Endothelial cell of umbilical vein (primary cell): Measurements from ENCODE around the gene SRBD1. TPM values are rescaled to one million over a fixed set of nuclear protein-coding genes. Genes with fewer than 3 reads are reported as not detected.

Experiments used
- BruUV-seq: library from RNA; stranded (reverse); fragments of 400-500 nt; replicated peaks from 2 replicates; lab custom pipeline; 2021; lab: Mats Ljungman, UMichigan
- CTCF ChIA-PET: fragments of 300-600, 350-600 bp; sonication (Branson Sonifier 250); formaldehyde crosslinking; loops from one replicate; lab custom pipeline; 2021; ENCODE audit warnings: antibody characterized with exemption, inconsistent platforms; lab: Charles Lee
- POLR2A ChIA-PET: fragments of 300-600, 350-600 bp; sonication (Branson Sonifier 250); formaldehyde crosslinking; loops from one replicate; lab custom pipeline; 2021; ENCODE audit warnings: antibody characterized with exemption, inconsistent platforms; lab: Charles Lee
- DNase-seq: peaks from one replicate; pipeline ENCODE4 v3.0.0-alpha.2; 2011; ENCODE audit warnings: low read depth, low spot score
- FAIRE-seq: peaks from 2 replicates; lab custom pipeline; 2011; peaks lifted over from hg19 to GRCh38; lab: Jason Lieb, UNC
- H2AFZ ChIP-seq: 2 replicates; pipeline ENCODE4 v1.6.0; 2012; ENCODE audit warnings: low read depth, low read length, control low read depth, inconsistent platforms
- H3K27ac ChIP-seq: 2 replicates; pipeline ENCODE4 v1.5.1; 2011; ENCODE audit warnings: low read depth, mild to moderate bottlenecking, control low read depth, low read length, moderate library complexity; ENCODE audit not compliant: insufficient read depth
- H3K27me3 ChIP-seq, 2 experiments: 2 replicates each; pipeline versions ENCODE4 v1.6.0 to v1.6.1; 2011; ENCODE audit warnings: low read length in 2 of 2, mixed read lengths in 1 of 2; ENCODE audit not compliant: control insufficient read depth in 2 of 2, insufficient read depth in 2 of 2
- H3K36me3 ChIP-seq, 2 experiments: 2 replicates in 1 of 2; 3 replicates in 1 of 2; pipeline ENCODE4 v1.5.1; 2011; ENCODE audit warnings: low read length in 2 of 2, mild to moderate bottlenecking in 1 of 2, moderate library complexity in 1 of 2; ENCODE audit not compliant: control insufficient read depth in 2 of 2, insufficient read depth in 2 of 2; ENCODE audit errors: extremely low read depth in 1 of 2
- H3K4me1 ChIP-seq: 3 replicates; pipeline ENCODE4 v1.5.1; 2011; ENCODE audit warnings: mild to moderate bottlenecking, low read length; ENCODE audit not compliant: control insufficient read depth, insufficient read depth; ENCODE audit errors: extremely low read depth
- H3K4me2 ChIP-seq: 2 replicates; pipeline ENCODE4 v1.6.1; 2011; ENCODE audit warnings: low read length, control low read depth, mixed read lengths; ENCODE audit not compliant: insufficient read depth
- H3K4me3 ChIP-seq, 3 experiments: fragments of 200-600 bp in 1 of 3; sonication (generic), shearing (Covaris generic) in 1 of 3; replicated peaks in 1 of 3; 2 replicates each; pipeline ENCODE4 v1.5.1; 2011 to 2016; ENCODE audit warnings: control low read depth in 3 of 3, low read length in 3 of 3, mild to moderate bottlenecking in 2 of 3, inconsistent platforms in 1 of 3, low read depth in 1 of 3, moderate library complexity in 1 of 3; ENCODE audit not compliant: insufficient read depth in 1 of 3
- H3K79me2 ChIP-seq: 2 replicates; pipeline ENCODE4 v1.6.0; 2012; ENCODE audit warnings: low read length, inconsistent platforms; ENCODE audit not compliant: control insufficient read depth, insufficient read depth
- H3K9ac ChIP-seq: replicated peaks from 2 replicates; pipeline ENCODE3; 2011; ENCODE audit warnings: low read length, control low read depth; ENCODE audit not compliant: insufficient read depth; ENCODE audit errors: extremely low read depth
- H3K9me1 ChIP-seq: replicated peaks from 3 replicates; pipeline ENCODE4 v1.6.0; 2011; ENCODE audit warnings: mild to moderate bottlenecking, low read length; ENCODE audit not compliant: control insufficient read depth, insufficient read depth; ENCODE audit errors: extremely low read depth
- H3K9me3 ChIP-seq: replicated peaks from 2 replicates; pipeline ENCODE4 v1.5.1; 2012; ENCODE audit warnings: low read length, inconsistent platforms; ENCODE audit not compliant: control insufficient read depth, insufficient read depth
- H4K20me1 ChIP-seq: replicated peaks from 2 replicates; pipeline ENCODE3; 2011; ENCODE audit warnings: mild to moderate bottlenecking, low read length; ENCODE audit not compliant: control insufficient read depth, insufficient read depth; ENCODE audit errors: extremely low read depth
- EZH2 ChIP-seq: IDR thresholded peaks from 2 replicates; pipeline ENCODE4 v1.6.1; 2012; ENCODE audit warnings: borderline replicate concordance, low read depth, mild to moderate bottlenecking, moderate library complexity, low read length, inconsistent platforms; ENCODE audit not compliant: severe bottlenecking
- FOS ChIP-seq: IDR thresholded peaks from 2 replicates; pipeline ENCODE4 v1.6.1; 2011; ENCODE audit warnings: mild to moderate bottlenecking, low read length, moderate library complexity, borderline replicate concordance; ENCODE audit not compliant: insufficient read depth
- GATA2 ChIP-seq: IDR thresholded peaks from 2 replicates; pipeline ENCODE4 v1.7.0; 2011; ENCODE audit warnings: low read depth, mild to moderate bottlenecking, moderate library complexity, mixed read lengths, low read length; ENCODE audit not compliant: insufficient read length, insufficient read depth
- JUN ChIP-seq: IDR thresholded peaks from 2 replicates; pipeline ENCODE4 v1.6.1; 2011; ENCODE audit warnings: borderline replicate concordance, low read depth; ENCODE audit not compliant: insufficient read length, insufficient read depth
- MYC ChIP-seq: IDR thresholded peaks from one replicate; pipeline ENCODE4 v1.6.1; 2011; ENCODE audit warnings: mild to moderate bottlenecking, low read depth, low read length
- POLR2A ChIP-seq: IDR thresholded peaks from 2 replicates; pipeline ENCODE4 v1.6.1; 2012; ENCODE audit warnings: low read depth, mild to moderate bottlenecking, control low read depth, low read length
- POLR2AphosphoS5 ChIP-seq: IDR thresholded peaks from 2 replicates; pipeline ENCODE4 v1.6.1; 2012; ENCODE audit warnings: low read depth, mild to moderate bottlenecking, control low read depth, low read length, moderate library complexity; ENCODE audit not compliant: insufficient read depth
- dilution Hi-C: fragments of 300-500 bp; cut with MboI; formaldehyde crosslinking; loops from one replicate; pipeline ENCODE4 v1.15.0; 2019; ENCODE audit warnings: low sequenced_read_pairs; ENCODE audit not compliant: extremely low pct_ligation_motif_present
- intact Hi-C: fragments of 100-400 bp; cut with micrococcal nuclease; formaldehyde crosslinking; loops from one replicate; pipeline ENCODE4 v1.10.0; 2022
- polyA plus RNA-seq, 4 experiments: library from polyadenylated mRNA; depleted of rRNA in 3 of 4; stranded (reverse) in 3 of 4; unstranded in 1 of 4; fragments of >200 nt; gene quantifications; 2 replicates each; pipeline versions ENCODE4 v1.2.1 to v1.2.3, GENCODE V29; 2011 to 2012; ENCODE audit warnings: missing spikeins in 1 of 4
- total RNA-seq: library from RNA; stranded (reverse); gene quantifications from 2 replicates; pipeline ENCODE4 v1.2.3, GENCODE V29; 2021
- TF ChIP-seq, protein P1 (sequence below), 2 donors: IDR thresholded peaks; 1 replicate in 1 of 2; 2 replicates in 1 of 2; pipeline ENCODE4 v1.5.1; 2011; ENCODE audit warnings: low read length in 2 of 2, mild to moderate bottlenecking in 2 of 2, moderate library complexity in 2 of 2, control low read depth in 1 of 2, inconsistent platforms in 1 of 2, low read depth in 1 of 2; ENCODE audit not compliant: insufficient read depth in 1 of 2; ENCODE audit errors: extremely low read depth in 1 of 2
- TF ChIP-seq, protein P2 (sequence below): IDR thresholded peaks from 2 replicates; pipeline ENCODE4 v1.6.1; 2011; ENCODE audit not compliant: insufficient read depth, insufficient read length

Gene SRBD1
- total and polyA plus RNA-seq, 2 donors (not counting 3 experiments of a cell fraction or from before 2014, with no cell fraction given) = 3.7 to 12.5 TPM

DNA sequence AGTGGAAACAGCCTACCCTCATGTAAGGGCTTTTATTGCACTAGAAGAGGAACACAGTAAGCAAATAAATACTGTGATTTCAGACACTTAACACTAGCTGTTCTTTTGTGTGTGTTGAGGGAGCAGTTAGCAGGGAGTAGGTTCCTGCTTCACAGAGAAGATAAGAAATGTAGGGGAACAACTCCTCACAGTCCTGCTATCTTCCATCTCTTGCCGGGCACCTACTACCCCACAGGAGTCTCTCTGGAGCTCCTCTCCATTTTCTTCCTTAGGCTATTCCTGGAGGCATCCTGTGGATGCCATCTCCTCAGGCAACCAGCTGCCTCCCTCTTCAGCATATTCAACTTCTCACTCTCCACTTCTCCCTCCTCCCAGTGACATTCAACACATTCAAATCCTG lies 145.0 kb downstream of the SRBD1 start:
- dilution Hi-C loops (no loop called here), intact Hi-C loops (no loop called here)
- Histone ChIP-seq H3K27me3 (no peaks in the 10 kb centered on the region), H3K9me3 (no peaks in the 10 kb centered on the region), H3K4me2 (no peak overlapping the region), H4K20me1 (no peaks in the 10 kb centered on the region), H3K9ac (no peak overlapping the region), H3K79me2 (no peaks in the 10 kb centered on the region), H3K4me3 (no peak overlapping the region), H3K36me3 (no peaks in the 10 kb centered on the region), H3K9me1 (no peaks in the 10 kb centered on the region), H2AFZ (no peak overlapping the region), H3K4me1 (no peaks in the 10 kb centered on the region), H3K27ac (no peak overlapping the region)
- TF ChIP-seq, protein P1, sequence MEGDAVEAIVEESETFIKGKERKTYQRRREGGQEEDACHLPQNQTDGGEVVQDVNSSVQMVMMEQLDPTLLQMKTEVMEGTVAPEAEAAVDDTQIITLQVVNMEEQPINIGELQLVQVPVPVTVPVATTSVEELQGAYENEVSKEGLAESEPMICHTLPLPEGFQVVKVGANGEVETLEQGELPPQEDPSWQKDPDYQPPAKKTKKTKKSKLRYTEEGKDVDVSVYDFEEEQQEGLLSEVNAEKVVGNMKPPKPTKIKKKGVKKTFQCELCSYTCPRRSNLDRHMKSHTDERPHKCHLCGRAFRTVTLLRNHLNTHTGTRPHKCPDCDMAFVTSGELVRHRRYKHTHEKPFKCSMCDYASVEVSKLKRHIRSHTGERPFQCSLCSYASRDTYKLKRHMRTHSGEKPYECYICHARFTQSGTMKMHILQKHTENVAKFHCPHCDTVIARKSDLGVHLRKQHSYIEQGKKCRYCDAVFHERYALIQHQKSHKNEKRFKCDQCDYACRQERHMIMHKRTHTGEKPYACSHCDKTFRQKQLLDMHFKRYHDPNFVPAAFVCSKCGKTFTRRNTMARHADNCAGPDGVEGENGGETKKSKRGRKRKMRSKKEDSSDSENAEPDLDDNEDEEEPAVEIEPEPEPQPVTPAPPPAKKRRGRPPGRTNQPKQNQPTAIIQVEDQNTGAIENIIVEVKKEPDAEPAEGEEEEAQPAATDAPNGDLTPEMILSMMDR (IDR thresholded peaks at IDR 0.05; ENCODE audit: extremely low read depth in 1 of 2, insufficient read depth in 1 of 2, low read depth in 1 of 2, low read length in 2 of 2) = no peak
- no peak for TF ChIP-seq GATA2
- TF ChIP-seq, protein P2, sequence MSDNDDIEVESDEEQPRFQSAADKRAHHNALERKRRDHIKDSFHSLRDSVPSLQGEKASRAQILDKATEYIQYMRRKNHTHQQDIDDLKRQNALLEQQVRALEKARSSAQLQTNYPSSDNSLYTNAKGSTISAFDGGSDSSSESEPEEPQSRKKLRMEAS = no peak
- no peak for TF ChIP-seq POLR2AphosphoS5
- TF ChIP-seq EZH2 = no peak
- TF ChIP-seq MYC = no peak
- TF ChIP-seq FOS = no peak
- no peak for TF ChIP-seq POLR2A
- no peak for TF ChIP-seq JUN
- no TSS peak for BruUV-seq
- ChIA-PET CTCF (no interaction called here), POLR2A (interaction anchor here (0.5 kb wide), 1 partner anchor 278 kb away, joined by 3 read pairs; no protein-coding TSS in a partner anchor)
- no peak for FAIRE-seq
- DNase-seq = no peak
